Skin epidermis (tissue), 12 donors: ENCODE results near the gene ARHGAP24.

ENCODE experiments used
- H3K27ac ChIP-seq, 21 experiments: fragments of 200-600 bp; sonication (generic) in 11 of 21; one replicate each; pipeline ENCODE4 v1.5.0; 2020; ENCODE audit warnings: mild to moderate bottlenecking in 3 of 21, inconsistent platforms in 2 of 21, moderate library complexity in 2 of 21
- H3K4me3 ChIP-seq, 7 experiments: fragments of 200-600 bp; sonication (generic) in 2 of 7; one replicate each; pipeline ENCODE4 v1.5.0; 2020; ENCODE audit warnings: inconsistent platforms in 2 of 7, mild to moderate bottlenecking in 2 of 7, moderate library complexity in 1 of 7

Gene ARHGAP24

DNA sequence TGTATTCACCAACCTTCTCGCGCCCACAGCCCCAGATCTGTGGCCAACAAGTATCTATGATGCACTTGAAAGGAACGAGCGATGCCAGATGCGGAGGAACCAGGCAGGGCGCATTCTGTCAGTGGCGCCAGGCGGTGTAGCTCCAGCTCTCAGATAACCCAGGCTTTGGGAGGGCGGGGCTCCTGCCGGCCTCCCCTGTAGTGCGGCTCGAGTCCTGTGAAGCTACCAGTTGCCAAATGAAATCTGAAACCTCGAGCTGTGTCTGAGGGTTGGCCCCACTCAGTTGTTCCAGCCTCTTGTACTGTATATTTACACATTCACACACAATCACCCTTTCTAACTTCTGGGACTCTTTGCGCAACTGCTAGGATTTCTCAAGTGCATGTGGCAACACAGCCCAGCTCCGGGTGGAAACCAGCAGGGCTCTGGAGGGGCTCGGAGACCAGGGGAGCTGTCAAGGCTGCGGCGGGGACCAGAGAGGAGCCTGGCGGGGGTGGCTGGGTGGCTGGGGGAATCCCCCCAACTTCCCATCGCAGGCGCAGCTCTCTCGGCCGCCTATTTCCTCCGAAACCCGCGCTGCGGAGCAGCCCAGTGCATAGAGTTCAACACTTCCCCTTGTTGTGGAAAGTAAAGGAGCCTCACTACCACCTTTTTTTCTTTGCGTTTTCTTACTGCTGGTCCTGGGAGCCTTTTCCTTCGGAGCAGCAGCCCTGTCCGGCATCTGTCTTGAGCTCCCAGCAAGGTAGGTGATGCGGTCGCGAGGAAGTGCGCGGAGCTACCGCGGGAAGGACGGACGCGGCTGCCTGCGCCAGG, at the start of gene ARHGAP24:
Gene ARHGAP24 (plus strand): TSS at position 333 of the 813 bp plus-strand sequence.
- H3K4me3 ChIP-seq, result peak within 1 kb of the TSS; percentile 36 to 64 (median 47)
- peak within 1 kb of the TSS in 20 of 21 experiments; percentile 53 to 92 (median 80) for H3K27ac ChIP-seq

DNA sequence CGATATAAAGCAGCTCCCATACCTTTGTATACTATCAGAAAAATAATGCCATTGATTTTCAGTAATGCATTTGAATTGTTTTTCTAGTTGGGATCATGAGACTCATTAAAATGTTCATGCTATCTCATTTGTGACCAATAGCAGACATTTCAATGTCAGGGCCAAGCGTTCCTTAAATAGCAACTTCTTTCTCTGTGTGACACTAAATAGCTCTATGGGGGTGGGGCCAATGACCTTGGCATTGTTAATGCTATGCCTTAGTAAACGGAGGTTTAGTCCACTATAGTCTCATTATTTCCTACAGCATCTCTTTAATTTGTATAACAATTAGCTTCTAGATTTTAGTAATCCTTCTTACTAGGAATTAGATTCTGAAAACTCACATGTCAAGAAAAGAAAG, 48.6 kb upstream of the ARHGAP24 start:
- Histone ChIP-seq H3K27ac (no peak overlapping the region), H3K4me3 (no peak overlapping the region)

DNA sequence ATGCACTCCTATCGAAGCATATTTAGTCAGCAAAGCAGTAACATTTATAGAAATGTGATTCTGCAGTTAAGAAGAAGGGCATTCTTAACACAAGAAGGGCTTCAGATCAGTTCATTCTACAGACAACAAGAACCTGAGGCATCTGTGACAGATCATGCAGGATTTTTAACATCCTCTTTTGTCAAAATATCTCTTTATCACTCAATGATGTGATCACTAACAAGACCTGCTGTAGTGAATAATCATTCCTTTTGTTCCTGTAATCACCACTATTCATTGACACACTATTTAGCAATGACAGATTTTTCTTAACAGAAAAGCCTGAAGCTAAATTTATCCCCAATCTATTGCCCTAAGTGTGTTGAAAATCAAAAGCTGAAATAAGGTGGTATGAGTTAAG, 47.8 kb upstream of the ARHGAP24 start:
- Histone ChIP-seq H3K27ac (no peak overlapping the region), H3K4me3 (no peak overlapping the region)

DNA sequence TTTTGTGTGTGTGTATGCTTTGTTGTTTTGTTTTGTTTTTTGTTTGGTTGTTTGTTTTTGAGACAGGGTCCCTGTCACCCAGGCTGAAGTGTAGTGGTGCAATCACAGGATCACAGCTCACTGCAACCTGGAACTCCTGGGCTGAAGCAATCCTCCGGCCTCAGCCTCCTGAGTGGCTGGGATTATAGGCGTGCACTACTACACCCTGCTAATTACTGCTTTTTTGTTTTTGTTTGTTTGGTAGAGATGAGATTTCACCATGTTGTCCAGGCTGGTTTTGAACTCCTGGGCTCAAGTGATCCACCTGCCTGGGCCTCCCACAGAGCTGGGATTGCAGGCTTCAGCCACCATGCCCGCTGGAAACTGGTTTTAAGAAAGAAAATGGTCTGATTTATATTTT, 44.7 kb upstream of the ARHGAP24 start:
- Histone ChIP-seq H3K27ac (no peak overlapping the region), H3K4me3 (no peak overlapping the region)

DNA sequence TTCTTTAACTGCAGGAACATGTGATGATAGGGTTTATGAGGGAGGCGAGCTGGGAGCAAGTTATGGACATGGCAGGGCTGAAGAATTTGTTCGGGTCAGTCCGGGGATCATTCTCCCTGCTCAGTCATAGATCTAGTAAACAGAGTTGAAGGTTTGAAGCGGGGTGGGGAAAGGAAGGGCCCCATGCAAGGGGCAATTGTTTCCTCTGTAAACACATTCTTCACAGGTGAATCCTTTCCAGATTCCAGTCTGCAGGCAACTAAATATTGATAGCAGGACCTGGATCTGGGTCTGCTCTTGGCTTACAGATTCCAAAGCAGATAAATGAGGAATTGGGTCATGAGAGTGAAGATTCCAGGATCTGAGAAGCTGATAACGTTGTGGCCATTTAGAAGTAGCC, 44.3 kb upstream of the ARHGAP24 start:
- no peak overlapping the region for H3K27ac ChIP-seq
- no peak overlapping the region for H3K4me3 ChIP-seq

DNA sequence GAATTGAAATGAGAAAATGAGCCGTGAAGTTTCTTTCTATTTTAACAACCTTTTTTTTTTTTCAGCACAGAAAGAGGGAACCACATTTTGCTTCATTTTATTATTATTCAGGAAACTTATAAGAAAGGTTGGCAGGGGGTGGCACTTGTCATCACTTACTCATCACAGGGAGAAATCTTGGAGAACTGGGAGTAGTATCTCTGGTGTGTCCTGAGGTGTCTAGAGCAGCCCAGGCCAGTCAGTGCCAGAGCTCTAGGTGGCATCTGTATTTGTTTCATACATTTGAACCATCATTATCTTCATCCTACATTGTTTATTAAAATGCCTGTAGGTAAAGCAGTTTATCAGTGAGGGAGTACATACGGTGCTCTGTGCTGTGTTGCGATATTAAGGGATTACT, 43.8 kb upstream of the ARHGAP24 start:
- H3K4me3 ChIP-seq, result no peak overlapping the region

DNA sequence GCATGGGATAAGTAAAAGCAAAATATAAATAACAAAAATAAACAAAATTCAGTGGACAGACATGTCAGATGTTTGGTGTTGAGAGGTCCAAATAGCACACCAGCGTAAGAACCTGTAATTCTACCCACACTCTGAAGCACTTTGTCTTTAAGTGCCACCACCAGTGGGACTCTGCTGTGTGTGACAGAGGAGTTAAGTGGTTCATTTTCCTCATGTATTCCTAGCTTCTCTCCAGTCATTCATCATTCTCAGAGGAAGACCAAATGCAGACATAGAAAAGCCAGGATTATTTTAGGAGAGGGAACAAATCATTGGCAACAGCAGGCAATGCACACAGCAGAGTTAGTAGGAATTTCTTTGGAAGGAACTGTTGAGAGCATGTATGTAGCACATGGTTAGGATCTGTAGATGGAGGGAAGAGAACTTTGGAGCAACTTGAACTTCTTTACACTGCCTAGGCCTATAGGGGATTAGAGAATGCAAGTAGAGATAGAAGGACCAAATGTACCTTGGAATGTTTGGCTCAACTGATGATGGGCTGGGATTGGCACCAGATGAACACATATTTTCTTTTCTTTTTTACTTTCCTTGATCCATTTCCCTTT, 43.0 kb upstream of the ARHGAP24 start:
- Histone ChIP-seq H3K4me3 (no peak overlapping the region), H3K27ac (no peak overlapping the region)

More for the DNA sequence above, 43.8 kb upstream of the ARHGAP24 start:
- H3K27ac ChIP-seq, result no peak overlapping the region

DNA sequence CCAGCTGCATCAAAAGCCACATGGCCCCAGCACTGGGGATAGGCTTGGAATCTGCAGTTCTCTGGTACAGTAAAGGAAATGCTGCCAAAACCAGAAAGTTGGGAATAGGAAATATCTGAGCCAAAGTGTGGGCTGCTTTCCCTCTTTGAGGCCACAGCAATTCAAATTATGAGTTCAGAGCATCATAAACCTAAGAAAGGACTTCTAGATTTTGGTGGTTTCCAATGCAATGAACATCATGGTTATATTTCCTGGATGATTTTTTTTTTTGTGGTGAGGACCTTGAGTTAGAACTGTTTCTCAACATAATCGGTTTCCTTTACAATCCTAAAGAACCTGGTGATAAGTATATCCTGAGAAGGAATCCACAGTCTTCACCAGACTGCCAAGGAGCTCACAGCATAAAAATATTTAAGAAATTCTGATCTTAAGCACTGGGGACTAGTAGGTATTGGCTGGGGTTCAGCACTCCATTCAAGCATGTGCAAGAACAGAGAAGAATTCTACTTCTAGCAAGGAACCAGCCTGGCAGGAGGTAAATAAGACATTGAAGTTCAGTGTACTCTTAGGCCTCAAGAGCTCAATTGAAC, 29.8 kb upstream of the ARHGAP24 start:
- H3K27ac ChIP-seq, result no peak overlapping the region
- H3K4me3 ChIP-seq, result no peak overlapping the region

DNA sequence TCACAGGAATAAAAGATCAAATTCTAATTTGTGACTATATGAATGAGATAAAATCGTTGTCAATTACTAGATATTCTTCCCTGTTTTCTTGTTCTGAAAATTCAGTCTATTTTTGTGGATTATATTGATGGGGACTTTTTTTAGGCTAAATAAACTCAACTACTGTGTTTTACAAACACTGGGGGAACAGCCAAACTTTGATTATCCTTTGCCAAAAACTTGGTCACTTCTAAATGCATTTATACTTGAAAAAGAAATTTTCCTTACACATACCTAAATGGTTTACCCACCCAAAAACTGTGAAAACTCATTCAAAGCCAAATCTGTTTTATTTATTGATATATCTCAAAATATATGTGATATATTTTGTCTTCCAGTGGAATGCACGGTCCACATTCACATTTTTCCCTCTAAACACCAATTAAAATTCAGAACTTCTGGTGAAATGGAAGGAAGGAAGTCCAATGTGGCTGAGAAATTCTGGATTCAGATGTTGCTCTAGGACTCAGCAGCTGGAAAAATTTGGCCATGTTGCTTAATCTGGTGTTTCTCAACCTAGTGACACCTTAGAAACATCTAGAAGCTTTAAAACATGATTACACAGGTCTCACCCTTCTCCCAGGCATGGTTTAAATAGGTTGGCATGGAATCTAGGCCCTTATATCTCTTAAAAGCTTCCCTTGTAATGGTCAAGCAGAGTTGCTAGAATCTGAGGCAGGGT, 28.6 kb upstream of the ARHGAP24 start:
- Histone ChIP-seq H3K27ac (no peak overlapping the region), H3K4me3 (no peak overlapping the region)

DNA sequence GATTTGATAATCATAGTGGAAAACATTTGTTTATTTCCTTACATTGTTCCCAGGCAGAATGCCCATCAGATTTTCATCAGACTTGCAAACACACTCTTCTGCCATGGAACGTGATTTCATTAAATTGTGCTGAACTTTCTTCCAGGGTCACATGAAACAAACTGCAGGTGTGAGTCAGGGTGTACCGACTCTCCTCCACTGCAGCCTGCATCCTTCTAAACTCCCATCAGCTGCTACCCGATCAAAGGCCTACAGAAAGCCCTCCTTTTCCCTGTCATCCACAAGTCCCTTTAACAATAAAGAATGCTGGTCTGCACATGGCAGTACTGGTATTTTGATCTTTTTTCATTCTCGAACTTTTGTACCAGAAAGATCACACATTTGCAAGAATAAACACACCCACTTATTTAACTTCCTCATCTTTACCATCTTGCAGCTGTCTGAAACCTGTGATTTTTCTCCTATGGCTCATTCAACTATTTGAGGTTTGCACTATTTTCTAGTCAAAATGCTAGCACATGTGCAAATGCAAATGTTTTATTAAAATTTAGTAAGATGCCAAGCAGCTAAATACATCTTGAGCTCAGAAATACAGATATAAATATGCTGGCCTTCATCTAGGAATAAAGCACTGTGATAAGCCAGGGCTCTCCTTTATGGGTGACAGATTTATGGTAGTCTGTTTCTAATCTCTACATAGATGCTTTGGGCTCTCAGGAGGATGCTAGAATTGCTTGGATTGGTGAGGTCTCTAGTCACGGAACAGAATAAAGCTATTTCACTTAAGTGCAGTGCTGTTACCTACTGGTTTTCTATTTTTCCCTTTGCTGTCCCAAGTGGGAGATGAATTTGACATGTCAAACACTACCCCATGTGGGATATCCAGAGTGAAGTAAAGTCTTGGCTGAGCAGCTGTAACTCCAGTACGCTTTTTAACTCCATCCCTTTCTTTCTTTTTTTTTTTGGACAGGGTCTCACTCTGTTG, 25.8 kb upstream of the ARHGAP24 start:
- H3K27ac ChIP-seq, result no peak overlapping the region
- no peak overlapping the region for H3K4me3 ChIP-seq

DNA sequence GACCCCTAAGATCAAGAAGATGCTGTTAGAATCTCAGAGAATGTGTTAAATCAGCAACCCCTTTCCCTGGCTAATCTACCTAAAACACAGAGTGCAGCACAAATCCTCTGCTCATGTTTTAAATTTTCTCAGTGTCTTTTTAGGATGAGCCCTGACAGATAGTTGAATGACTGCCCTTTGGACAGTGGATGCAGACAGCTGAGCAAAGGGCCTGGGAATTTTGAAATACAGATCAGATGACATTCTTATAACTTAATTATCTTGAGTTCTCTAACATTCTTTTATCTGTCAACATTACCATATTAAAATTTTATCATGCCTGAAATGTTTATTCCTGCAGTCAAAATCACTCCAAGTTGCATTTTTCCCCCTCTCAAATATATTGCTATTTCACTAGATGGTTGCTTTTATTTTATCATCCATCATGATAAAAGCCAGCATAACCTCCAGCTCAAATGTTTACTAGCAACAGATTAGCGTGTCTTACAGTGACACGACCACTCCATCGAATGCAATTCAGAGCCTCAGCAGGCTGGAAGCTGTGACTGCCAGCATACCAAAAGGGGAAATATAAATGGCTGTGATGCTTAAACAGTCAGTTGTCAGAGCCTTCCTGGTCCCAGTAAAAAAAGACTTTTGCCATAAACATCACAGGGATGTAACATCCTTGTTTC, 22.8 kb upstream of the ARHGAP24 start:
- Histone ChIP-seq H3K4me3 (no peak overlapping the region), H3K27ac (no peak overlapping the region)

DNA sequence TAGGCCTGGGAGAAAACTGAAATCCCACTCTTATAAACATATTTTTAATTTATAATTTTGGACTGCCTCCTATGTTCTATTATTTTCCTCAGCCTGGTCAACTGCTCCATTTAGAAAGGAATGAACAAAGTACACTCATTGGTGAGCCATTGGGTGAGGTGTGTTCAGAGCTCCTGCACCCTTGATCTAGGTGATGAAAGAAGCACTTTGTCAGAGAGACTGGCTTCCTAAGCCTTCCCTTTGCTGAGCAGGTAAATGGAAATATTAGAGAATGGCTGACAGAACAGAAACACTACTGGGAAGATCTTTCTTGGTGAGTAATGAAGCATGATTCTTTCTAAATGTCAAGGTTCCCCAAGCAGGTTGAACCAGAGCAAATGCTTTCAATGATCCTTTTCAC, 19.0 kb upstream of the ARHGAP24 start:
- no peak overlapping the region for H3K4me3 ChIP-seq
- no peak overlapping the region for H3K27ac ChIP-seq

DNA sequence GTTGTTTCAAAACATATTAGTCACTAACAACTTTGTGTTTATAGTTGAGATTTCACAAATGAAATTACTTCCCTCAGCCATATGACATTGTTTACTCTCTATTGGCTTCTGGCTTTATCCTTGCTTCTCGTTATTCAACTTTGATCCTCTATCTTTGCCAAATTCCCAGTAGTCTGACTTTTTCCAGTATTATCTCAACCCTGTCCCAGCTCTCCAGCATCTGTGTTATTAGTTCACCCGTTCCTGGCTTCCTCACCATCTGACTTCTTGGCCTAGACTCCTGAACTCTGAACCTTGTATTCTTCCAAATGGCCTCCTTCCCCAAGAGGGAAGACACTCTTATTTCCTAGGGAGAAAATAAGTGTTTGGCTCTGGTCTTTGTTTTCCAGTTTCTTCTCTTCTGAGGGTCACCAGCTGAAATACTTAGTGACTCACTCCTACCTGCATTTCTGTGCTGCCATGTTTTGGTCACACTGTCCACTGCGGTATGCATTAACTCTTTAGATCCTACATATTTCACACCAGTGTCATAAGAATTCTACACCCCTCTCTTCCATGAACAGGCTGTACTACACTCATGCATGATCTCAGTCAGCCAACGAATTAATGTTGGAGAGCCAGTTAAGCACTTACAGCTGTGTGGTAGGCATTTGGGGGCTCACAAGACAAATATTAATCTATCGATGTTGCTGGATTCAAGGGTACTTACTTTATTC, 17.0 kb upstream of the ARHGAP24 start:
- Histone ChIP-seq H3K4me3 (no peak overlapping the region), H3K27ac (no peak overlapping the region)

DNA sequence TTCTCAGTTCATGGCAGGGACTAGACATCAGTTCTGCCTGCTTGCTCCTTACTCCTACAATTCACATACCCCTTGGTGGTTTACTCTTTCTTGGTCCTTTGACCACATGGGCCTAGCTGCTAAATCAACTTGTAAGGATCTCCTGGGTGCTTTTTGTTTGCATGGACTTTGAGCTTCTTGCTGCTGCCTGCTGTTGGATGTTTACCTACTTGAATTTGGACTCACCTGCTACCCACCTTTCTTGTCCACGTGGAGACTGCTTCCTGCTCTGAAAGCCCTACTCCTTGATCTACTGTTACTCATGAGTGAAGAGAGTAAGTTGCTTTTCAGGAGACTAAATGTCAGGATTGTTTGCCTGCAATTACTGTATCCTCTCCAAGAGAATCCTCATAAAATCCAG, 15.2 kb upstream of the ARHGAP24 start:
- Histone ChIP-seq H3K27ac (no peak overlapping the region), H3K4me3 (no peak overlapping the region)

DNA sequence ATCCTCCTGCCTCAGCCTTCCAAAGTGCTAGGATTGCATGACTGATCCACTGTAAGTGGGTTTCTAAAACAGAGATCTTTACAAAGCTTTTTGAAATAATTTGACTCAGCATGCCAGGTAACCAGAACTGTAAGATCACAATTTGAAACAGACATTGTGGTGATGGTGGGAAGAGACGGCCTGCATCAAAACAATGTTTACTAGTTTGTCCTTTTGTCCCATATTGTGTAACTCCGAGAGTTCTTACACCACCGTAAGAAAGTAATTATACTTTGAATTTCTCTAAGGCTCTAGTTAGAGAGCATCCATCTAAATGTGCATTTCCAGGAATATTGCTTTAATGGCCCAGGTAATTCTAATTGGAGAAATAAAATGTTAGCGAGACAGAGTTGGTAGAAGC, 594 bp upstream of the ARHGAP24 start:
- H3K27ac ChIP-seq, result peak overlapping the region in 13 of 21 experiments; percentile 56 to 92 (median 85)
- H3K4me3 ChIP-seq, result peak overlapping the region in 5 of 7 experiments; percentile 36 to 64 (median 47)

DNA sequence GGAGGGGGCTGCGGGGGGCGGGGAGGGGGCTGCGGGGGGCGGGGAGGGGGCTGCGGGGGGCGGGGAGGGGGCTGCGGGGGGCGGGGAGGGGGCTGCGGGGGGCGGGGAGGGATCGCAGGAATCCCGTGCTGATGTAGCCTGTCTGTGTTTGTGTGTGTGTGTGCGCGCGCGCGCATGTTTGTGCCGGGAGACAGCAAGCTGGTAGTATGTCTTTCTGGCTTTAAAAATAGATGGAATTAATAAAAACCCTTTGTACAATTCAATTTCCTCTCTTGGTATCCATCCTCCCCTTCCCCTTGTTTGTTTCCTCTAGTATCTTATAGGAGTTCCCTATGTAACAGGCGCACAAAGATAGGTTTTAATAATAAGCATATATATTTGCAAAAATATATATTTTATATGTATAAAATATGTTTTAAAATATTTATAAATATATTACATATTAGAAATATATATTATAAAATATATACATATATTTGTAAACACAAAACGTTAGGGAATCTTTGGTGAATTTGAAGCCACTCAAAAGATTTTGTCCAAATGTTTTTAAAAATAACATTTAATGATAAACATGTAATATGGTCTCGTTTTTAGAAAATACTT, 782 bp downstream of the ARHGAP24 start:
- H3K27ac ChIP-seq, result peak overlapping the region in 20 of 21 experiments; percentile 53 to 92 (median 80)
- H3K4me3 ChIP-seq, result peak overlapping the region; percentile 36 to 64 (median 47)

DNA sequence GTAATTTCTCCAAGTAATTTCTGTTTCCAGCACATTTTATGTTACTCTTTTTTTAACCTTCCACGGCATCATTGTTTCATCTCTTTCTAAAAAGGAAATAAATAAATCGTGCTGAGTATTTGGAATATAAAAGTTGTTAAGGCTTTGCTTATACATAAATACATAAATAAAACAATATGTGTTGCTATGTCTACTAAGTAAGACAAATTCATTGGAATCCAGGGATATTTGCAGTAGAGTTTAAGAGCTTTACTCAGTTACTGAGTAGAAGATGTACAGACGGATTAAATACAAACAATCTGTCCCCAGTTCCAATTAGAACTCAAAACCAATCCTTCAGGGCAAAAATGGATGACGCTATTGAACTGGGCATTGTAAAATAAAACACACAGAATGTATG, 1.4 kb downstream of the ARHGAP24 start:
- Histone ChIP-seq H3K4me3 (peak overlapping the region in 5 of 7 experiments; percentile 0 to 64 (median 53)), H3K27ac (peak overlapping the region in 7 of 21 experiments; percentile 1 to 90 (median 19))
